Measurements from ENCODE around the gene MT2A. TPM values are rescaled to one million over a fixed set of nuclear protein-coding genes. Genes with fewer than 3 reads are reported as not detected.

The MT2A gene
- total and polyA plus RNA-seq, 2 of the 13 experiments (the other 11 are each of a cell fraction or from before 2014, with no cell fraction given) = 135 to 371 TPM

GRCh38 chr16:56643080-56643778 is 34.8 kb downstream of the MT2A start (continued):
- TF ChIP-seq ZBED4 (CRISPR knock-in tag; IDR thresholded peaks at IDR 0.05; ENCODE audit: borderline replicate concordance) (no peak), REL (CRISPR knock-in tag; conservative IDR thresholded peaks at IDR 0.05) (no peak), CENPT (CRISPR knock-in tag; IDR thresholded peaks at IDR 0.05; ENCODE audit: low read depth) (no peak), FLYWCH1 (CRISPR knock-in tag; IDR thresholded peaks at IDR 0.05) (0 out of 2 replicates have a peak, but pooled peaks have one; percentile 34), PHB2 (IDR thresholded peaks at IDR 0.05; ENCODE audit: partially characterized antibody) (no peak), DPF2 (CRISPR knock-in tag; IDR thresholded peaks at IDR 0.05; ENCODE audit: borderline replicate concordance, low read depth) (0 out of 2 replicates have a peak, but pooled peaks have one; percentile 35), KDM2A (CRISPR knock-in tag; IDR thresholded peaks at IDR 0.05; ENCODE audit: borderline replicate concordance, low read depth) (no peak), ZNF839 (CRISPR knock-in tag; IDR thresholded peaks at IDR 0.05; ENCODE audit: borderline replicate concordance) (no peak)
- TF ChIP-seq, protein P1, sequence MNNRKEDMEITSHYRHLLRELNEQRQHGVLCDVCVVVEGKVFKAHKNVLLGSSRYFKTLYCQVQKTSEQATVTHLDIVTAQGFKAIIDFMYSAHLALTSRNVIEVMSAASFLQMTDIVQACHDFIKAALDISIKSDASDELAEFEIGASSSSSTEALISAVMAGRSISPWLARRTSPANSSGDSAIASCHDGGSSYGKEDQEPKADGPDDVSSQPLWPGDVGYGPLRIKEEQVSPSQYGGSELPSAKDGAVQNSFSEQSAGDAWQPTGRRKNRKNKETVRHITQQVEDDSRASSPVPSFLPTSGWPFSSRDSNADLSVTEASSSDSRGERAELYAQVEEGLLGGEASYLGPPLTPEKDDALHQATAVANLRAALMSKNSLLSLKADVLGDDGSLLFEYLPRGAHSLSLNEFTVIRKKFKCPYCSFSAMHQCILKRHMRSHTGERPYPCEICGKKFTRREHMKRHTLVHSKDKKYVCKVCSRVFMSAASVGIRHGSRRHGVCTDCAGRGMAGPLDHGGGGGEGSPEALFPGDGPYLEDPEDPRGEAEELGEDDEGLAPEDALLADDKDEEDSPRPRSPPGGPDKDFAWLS (CRISPR knock-in tag; IDR thresholded peaks at IDR 0.05; ENCODE audit: borderline replicate concordance) = no peak
- TF ChIP-seq, protein P2, sequence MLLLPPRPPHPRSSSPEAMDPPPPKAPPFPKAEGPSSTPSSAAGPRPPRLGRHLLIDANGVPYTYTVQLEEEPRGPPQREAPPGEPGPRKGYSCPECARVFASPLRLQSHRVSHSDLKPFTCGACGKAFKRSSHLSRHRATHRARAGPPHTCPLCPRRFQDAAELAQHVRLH (CRISPR knock-in tag; IDR thresholded peaks at IDR 0.05; ENCODE audit: borderline replicate concordance, low read depth) = peak; percentile 64; the same call in 1 of the 2 replicates
- TF ChIP-seq, protein P3, sequence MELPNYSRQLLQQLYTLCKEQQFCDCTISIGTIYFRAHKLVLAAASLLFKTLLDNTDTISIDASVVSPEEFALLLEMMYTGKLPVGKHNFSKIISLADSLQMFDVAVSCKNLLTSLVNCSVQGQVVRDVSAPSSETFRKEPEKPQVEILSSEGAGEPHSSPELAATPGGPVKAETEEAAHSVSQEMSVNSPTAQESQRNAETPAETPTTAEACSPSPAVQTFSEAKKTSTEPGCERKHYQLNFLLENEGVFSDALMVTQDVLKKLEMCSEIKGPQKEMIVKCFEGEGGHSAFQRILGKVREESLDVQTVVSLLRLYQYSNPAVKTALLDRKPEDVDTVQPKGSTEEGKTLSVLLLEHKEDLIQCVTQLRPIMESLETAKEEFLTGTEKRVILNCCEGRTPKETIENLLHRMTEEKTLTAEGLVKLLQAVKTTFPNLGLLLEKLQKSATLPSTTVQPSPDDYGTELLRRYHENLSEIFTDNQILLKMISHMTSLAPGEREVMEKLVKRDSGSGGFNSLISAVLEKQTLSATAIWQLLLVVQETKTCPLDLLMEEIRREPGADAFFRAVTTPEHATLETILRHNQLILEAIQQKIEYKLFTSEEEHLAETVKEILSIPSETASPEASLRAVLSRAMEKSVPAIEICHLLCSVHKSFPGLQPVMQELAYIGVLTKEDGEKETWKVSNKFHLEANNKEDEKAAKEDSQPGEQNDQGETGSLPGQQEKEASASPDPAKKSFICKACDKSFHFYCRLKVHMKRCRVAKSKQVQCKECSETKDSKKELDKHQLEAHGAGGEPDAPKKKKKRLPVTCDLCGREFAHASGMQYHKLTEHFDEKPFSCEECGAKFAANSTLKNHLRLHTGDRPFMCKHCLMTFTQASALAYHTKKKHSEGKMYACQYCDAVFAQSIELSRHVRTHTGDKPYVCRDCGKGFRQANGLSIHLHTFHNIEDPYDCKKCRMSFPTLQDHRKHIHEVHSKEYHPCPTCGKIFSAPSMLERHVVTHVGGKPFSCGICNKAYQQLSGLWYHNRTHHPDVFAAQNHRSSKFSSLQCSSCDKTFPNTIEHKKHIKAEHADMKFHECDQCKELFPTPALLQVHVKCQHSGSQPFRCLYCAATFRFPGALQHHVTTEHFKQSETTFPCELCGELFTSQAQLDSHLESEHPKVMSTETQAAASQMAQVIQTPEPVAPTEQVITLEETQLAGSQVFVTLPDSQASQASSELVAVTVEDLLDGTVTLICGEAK (IDR thresholded peaks at IDR 0.05) = no peak
- TF ChIP-seq, protein P3 (CRISPR knock-in tag; IDR thresholded peaks at IDR 0.05) = no peak
- TF ChIP-seq, protein P4, sequence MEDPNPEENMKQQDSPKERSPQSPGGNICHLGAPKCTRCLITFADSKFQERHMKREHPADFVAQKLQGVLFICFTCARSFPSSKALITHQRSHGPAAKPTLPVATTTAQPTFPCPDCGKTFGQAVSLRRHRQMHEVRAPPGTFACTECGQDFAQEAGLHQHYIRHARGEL (CRISPR knock-in tag; IDR thresholded peaks at IDR 0.05) = no peak; the same call in 1 of the 2 replicates
